Activated T-helper 17 cell treated with anti-CD3 and anti-CD28 coated beads, Interleukin-2, amount 50 U/mL, for 72 hours (primary cell): ENCODE data around the gene ACE2. TPM values are rescaled to one million over a fixed set of nuclear protein-coding genes. Genes with fewer than 3 reads are reported as not detected.

ENCODE experiments used
- ATAC-seq: fragments of 150-1000 bp; cut with Tn5 transposase; replicated peaks from 2 replicates; pipeline ENCODE4 v1.10.0; 2021; ENCODE audit warnings: mild to moderate bottlenecking, moderate library complexity
- H3K27ac Mint-ChIP-seq: one replicate; pipeline ENCODE4 v1.8.0; 2022; ENCODE audit warnings: mixed read lengths
- H3K27me3 Mint-ChIP-seq: one replicate; pipeline ENCODE4 v1.8.0; 2022; ENCODE audit warnings: mixed read lengths
- H3K36me3 Mint-ChIP-seq: one replicate; pipeline ENCODE4 v1.8.0; 2022; ENCODE audit warnings: low read depth, mild to moderate bottlenecking, mixed read lengths
- H3K4me1 Mint-ChIP-seq: one replicate; pipeline ENCODE4 v1.8.0; 2022; ENCODE audit warnings: mixed read lengths
- H3K4me3 Mint-ChIP-seq: one replicate; pipeline ENCODE4 v1.8.0; 2022; ENCODE audit warnings: mild to moderate bottlenecking, mixed read lengths
- H3K9me3 Mint-ChIP-seq: one replicate; pipeline ENCODE4 v1.8.0; 2022; ENCODE audit warnings: mixed read lengths
- total RNA-seq, 2 donors: library from RNA; stranded (reverse); gene quantifications; one replicate each; pipeline ENCODE4 v1.2.3, GENCODE V29; 2022

Gene ACE2
- total RNA-seq, 2 donors from 2014 or later, result 0.16 TPM; not detected in 1

DNA sequence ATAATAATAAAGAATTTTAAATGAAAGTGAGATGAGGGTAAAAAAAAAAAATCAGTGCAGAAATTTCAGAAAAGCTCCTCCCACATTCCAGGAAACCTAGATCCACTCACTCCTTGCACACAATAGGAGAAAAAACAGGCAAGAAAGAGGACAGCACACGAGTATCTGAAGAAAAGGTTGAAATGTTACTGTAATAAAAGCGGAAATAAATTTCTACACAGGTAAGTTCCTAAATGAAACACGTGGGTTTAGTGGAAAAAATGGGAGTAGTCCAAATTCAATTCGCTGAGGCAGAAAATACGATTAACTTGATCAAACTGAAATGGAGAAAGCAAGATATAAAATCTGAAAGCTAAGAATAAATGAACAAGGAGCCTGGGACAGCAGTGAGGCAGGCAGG lies 2.0 kb upstream of the ACE2 start:
- H3K36me3 Mint-ChIP-seq, result no peaks in the 10 kb centered on the region
- no peak for ATAC-seq
- H3K9me3 Mint-ChIP-seq, result no peaks in the 10 kb centered on the region
- H3K4me3 Mint-ChIP-seq, result no peak overlapping the region
- H3K27ac Mint-ChIP-seq, result no peak overlapping the region
- H3K4me1 Mint-ChIP-seq, result no peaks in the 10 kb centered on the region
- H3K27me3 Mint-ChIP-seq, result peaks cover 10% of the 10 kb centered on the region

DNA sequence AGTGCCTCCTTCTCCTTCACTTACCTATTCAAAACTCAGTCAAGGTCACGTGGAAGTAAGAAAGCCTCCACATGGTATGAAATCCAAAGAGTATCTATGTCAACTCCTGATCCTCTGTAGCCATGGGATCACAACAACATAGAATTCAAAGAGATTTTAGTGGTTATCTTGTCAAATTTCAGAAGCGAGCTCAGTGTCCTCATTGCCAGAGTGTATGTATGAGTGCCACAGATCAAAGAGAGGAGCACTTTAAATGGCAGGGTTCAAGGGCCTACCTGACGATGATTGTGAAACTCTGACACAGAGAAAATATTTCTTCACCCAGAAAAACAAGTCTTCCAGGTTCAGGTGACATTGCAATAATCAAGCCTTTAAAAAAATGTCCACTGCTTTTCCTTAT lies 1.2 kb upstream of the ACE2 start:
- no peak overlapping the region for H3K4me3 Mint-ChIP-seq
- peaks cover 10% of the 10 kb centered on the region for H3K27me3 Mint-ChIP-seq
- no peak overlapping the region for H3K27ac Mint-ChIP-seq
- no peak for ATAC-seq
- H3K36me3 Mint-ChIP-seq, result no peaks in the 10 kb centered on the region
- no peaks in the 10 kb centered on the region for H3K9me3 Mint-ChIP-seq
- H3K4me1 Mint-ChIP-seq, result no peaks in the 10 kb centered on the region

GRCh38 chrX:15600049-15600448 lies 711 bp downstream of the ACE2 start:
- H3K4me1 Mint-ChIP-seq, result no peaks in the 10 kb centered on the region
- H3K9me3 Mint-ChIP-seq, result no peaks in the 10 kb centered on the region
- H3K27ac Mint-ChIP-seq, result no peak overlapping the region
- ATAC-seq, result no peak
- no peak overlapping the region for H3K4me3 Mint-ChIP-seq
- no peaks in the 10 kb centered on the region for H3K36me3 Mint-ChIP-seq
- H3K27me3 Mint-ChIP-seq, result peaks cover 8% of the 10 kb centered on the region

- H3K9me3 Mint-ChIP-seq, result no peaks in the 10 kb centered on the region
- H3K4me3 Mint-ChIP-seq, result no peak overlapping the region
- no peaks in the 10 kb centered on the region for H3K36me3 Mint-ChIP-seq
- no peak for ATAC-seq
- no peak overlapping the region for H3K27ac Mint-ChIP-seq
- H3K4me1 Mint-ChIP-seq, result no peaks in the 10 kb centered on the region
- H3K27me3 Mint-ChIP-seq, result peaks cover 8% of the 10 kb centered on the region
Observed at GRCh38 chrX:15599461-15599860, 1.3 kb downstream of the ACE2 start.

DNA sequence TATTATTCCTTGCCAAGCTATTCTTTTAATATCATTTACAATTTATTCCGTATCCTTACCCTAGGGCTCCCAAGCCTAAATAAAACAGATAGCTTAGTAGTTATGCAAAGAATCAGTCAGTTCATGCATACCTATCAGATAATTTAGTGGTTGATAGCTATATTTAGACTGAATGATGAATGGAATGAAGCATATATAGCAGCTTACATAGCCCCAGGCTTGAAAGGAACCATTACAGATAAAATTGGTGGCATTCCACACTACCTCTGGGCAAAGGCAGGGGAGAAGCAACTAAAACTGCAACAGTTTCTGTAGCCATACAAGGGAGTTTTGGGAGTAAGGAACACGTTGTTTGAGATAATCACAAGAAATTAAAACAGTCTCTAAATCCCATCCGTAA lies 2.7 kb downstream of the ACE2 start:
- no peak overlapping the region for H3K4me3 Mint-ChIP-seq
- H3K27ac Mint-ChIP-seq, result no peak overlapping the region
- H3K36me3 Mint-ChIP-seq, result no peaks in the 10 kb centered on the region
- no peak for ATAC-seq
- no peaks in the 10 kb centered on the region for H3K9me3 Mint-ChIP-seq
- peaks cover 4% of the 10 kb centered on the region for H3K27me3 Mint-ChIP-seq
- no peaks in the 10 kb centered on the region for H3K4me1 Mint-ChIP-seq

DNA sequence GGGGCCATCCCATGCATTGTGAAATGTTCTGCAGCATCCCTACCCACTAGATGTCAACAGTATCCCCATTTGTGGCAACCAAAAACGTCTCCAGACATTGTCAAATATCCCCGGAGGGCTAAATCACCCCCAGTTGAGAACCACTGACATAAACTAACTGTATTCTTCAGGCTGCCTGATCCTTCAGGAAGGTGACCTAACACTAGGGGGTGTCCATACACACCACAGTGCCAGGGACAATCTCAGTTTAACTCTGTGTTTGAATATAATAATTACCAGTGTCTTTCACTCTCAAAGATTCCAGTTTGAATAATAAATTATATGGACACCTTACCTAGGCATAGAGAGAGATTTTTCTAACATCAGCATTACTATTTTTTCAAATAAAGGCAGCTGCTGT lies 6.4 kb downstream of the ACE2 start:
- Mint-ChIP-seq H3K9me3 (no peaks in the 10 kb centered on the region), H3K4me1 (no peaks in the 10 kb centered on the region), H3K36me3 (no peaks in the 10 kb centered on the region), H3K27me3 (peaks cover 12% of the 10 kb centered on the region), H3K4me3 (no peak overlapping the region), H3K27ac (no peak overlapping the region)
- no peak for ATAC-seq

DNA sequence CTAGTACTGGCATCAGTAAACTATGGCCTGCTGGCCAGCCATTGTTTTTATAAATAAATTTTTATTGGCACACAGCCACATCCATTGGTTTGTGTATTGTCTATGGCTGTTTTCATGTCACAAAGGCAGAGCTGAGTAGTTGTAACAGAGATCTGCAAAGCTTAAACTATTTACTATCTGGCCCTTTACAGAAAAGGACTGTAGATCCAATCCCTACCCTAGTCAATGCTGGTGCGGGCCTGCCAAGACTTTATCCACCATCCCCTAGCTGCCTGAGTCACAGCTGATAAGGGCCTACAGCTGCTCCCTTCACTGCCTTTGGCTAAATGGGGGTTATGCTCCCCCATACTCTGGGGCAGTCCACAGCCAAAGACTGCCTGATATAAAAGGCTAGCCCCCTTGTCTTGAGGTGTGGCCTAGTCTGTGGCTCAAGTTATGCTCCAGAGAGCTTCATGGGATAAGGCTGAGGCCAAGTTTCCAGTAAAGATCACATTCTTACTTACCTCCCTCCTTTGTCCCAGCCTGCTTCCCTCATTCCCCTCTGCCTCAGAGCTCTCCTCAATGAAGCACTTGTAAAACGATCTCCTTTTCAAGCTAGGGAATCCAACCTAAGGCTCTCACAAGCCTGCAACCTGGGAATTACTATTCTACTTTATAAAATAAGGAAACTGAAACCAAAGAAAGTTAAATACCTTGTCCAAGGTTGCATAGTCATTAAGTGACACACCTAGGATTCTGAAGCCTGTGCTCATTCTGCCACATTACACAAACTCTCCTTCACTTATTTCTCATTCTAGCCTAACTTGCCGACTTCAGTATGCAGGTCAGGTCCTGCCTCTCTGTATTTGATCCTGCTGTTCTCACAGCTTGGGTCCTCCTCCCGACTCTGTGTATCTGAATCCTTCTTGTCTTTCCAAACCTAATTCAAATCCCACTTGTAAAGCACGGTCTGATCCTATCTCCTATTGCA lies 20.7 kb downstream of the ACE2 start:
- Mint-ChIP-seq H3K9me3 (no peaks in the 10 kb centered on the region), H3K4me1 (no peaks in the 10 kb centered on the region), H3K27me3 (peaks cover 8% of the 10 kb centered on the region), H3K27ac (no peak overlapping the region), H3K4me3 (no peak overlapping the region), H3K36me3 (no peaks in the 10 kb centered on the region)
- no peak for ATAC-seq

- Mint-ChIP-seq H3K4me1 (no peaks in the 10 kb centered on the region), H3K4me3 (no peak overlapping the region)
- no peak for ATAC-seq
Observed at GRCh38 chrX:15576019-15576418, 24.7 kb downstream of the ACE2 start.

DNA sequence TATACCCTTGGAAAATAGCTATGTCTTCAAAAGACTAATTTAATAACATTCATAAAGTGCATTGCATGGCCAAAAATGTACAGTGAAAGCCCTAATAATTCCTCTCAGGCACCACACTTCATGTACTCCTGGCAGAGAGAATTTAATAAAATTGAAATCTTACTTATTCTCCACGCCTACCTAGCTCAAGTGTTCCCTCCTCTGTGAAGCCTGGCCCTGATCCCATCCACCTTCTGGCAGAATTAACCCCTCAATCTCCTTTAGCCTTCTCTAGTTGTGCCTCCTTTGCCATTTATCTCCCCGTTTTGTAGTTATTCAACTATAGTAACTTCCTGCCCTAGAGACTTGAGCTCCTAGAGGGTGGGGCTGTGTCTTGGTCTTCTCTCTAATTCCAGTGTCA lies 26.7 kb downstream of the ACE2 start:
- no peak for ATAC-seq
- Mint-ChIP-seq H3K27ac (no peak overlapping the region), H3K36me3 (no peaks in the 10 kb centered on the region), H3K9me3 (no peaks in the 10 kb centered on the region), H3K4me3 (no peak overlapping the region), H3K27me3 (peaks cover 8% of the 10 kb centered on the region), H3K4me1 (no peaks in the 10 kb centered on the region)

More at GRCh38 chrX:15576019-15576418, 24.7 kb downstream of the ACE2 start:
- peaks cover 8% of the 10 kb centered on the region for H3K27me3 Mint-ChIP-seq
- H3K27ac Mint-ChIP-seq, result no peak overlapping the region
- H3K9me3 Mint-ChIP-seq, result no peaks in the 10 kb centered on the region
- H3K36me3 Mint-ChIP-seq, result no peaks in the 10 kb centered on the region

DNA sequence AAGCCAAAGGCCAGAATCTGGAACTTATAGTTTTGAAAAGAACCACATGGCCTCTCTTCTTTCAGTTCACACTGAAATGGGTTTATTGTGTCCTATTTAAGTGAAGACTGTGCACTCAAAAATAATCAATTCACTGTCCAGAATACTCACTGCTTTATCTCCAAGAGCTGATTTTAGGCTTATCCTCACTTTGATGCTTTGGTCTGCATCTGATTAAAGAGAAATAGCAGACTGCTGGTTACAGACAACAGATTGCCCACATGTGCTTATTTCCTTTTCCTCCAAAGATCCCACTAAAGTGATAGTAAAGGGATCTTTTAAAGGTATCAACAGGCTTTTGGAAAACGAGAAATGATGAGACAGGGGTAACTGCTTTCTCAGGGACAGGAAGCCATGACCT lies 30.6 kb downstream of the ACE2 start:
- Mint-ChIP-seq H3K36me3 (no peaks in the 10 kb centered on the region), H3K4me3 (no peak overlapping the region), H3K4me1 (no peaks in the 10 kb centered on the region), H3K9me3 (no peaks in the 10 kb centered on the region), H3K27ac (no peak overlapping the region), H3K27me3 (peaks cover 5% of the 10 kb centered on the region)
- no peak for ATAC-seq

- H3K9me3 Mint-ChIP-seq, result no peaks in the 10 kb centered on the region
- H3K27me3 Mint-ChIP-seq, result peaks cover 5% of the 10 kb centered on the region
- ATAC-seq, result no peak
- no peak overlapping the region for H3K4me3 Mint-ChIP-seq
- H3K27ac Mint-ChIP-seq, result no peak overlapping the region
- no peaks in the 10 kb centered on the region for H3K4me1 Mint-ChIP-seq
- H3K36me3 Mint-ChIP-seq, result no peaks in the 10 kb centered on the region
Observed at GRCh38 chrX:15567886-15568616, 32.7 kb downstream of the ACE2 start.

GRCh38 chrX:15567267-15567666 lies 33.5 kb downstream of the ACE2 start:
- ATAC-seq, result no peak
- H3K27me3 Mint-ChIP-seq, result peaks cover 5% of the 10 kb centered on the region
- no peaks in the 10 kb centered on the region for H3K36me3 Mint-ChIP-seq
- H3K4me3 Mint-ChIP-seq, result no peak overlapping the region
- no peaks in the 10 kb centered on the region for H3K9me3 Mint-ChIP-seq
- no peak overlapping the region for H3K27ac Mint-ChIP-seq
- no peaks in the 10 kb centered on the region for H3K4me1 Mint-ChIP-seq

GRCh38 chrX:15566244-15566643 lies 34.5 kb downstream of the ACE2 start:
- Mint-ChIP-seq H3K27me3 (peaks cover 8% of the 10 kb centered on the region), H3K27ac (no peak overlapping the region), H3K36me3 (no peaks in the 10 kb centered on the region), H3K4me1 (no peaks in the 10 kb centered on the region), H3K4me3 (no peak overlapping the region), H3K9me3 (no peaks in the 10 kb centered on the region)
- ATAC-seq, result no peak

GRCh38 chrX:15564981-15565579 lies 35.7 kb downstream of the ACE2 start:
- Mint-ChIP-seq H3K27me3 (peaks cover 9% of the 10 kb centered on the region), H3K27ac (no peak overlapping the region), H3K4me1 (no peaks in the 10 kb centered on the region), H3K36me3 (no peaks in the 10 kb centered on the region), H3K9me3 (no peaks in the 10 kb centered on the region), H3K4me3 (no peak overlapping the region)
- ATAC-seq, result peak; percentile 37

DNA sequence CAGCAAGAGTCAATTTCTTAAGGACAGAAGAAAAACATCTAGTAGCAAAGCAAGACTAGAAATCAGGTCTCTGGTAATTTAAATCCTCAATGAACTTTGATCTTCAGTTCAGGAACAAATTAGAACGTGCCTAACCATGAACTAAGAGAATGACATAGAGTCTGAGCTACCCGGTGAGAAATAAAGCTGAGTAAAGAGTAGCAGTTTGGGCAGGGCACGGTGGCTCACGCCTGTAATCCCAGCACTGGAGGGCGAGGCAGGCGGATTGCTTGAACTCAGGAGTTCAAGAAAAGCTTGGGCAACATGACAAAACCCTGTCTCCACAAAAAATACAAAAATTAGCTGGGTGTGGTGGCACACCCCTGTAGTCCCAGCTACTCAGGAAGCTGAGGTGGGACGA lies 37.7 kb downstream of the ACE2 start:
- Mint-ChIP-seq H3K4me3 (no peak overlapping the region), H3K9me3 (no peaks in the 10 kb centered on the region), H3K27me3 (peaks cover 9% of the 10 kb centered on the region), H3K4me1 (no peaks in the 10 kb centered on the region), H3K27ac (no peak overlapping the region), H3K36me3 (no peaks in the 10 kb centered on the region)
- no peak for ATAC-seq
